ENCODE data around the gene ADD3.

- no peak for TF ChIP-seq CTCF (IDR thresholded peaks at IDR 0.05)
- TF ChIP-seq, protein P1, sequence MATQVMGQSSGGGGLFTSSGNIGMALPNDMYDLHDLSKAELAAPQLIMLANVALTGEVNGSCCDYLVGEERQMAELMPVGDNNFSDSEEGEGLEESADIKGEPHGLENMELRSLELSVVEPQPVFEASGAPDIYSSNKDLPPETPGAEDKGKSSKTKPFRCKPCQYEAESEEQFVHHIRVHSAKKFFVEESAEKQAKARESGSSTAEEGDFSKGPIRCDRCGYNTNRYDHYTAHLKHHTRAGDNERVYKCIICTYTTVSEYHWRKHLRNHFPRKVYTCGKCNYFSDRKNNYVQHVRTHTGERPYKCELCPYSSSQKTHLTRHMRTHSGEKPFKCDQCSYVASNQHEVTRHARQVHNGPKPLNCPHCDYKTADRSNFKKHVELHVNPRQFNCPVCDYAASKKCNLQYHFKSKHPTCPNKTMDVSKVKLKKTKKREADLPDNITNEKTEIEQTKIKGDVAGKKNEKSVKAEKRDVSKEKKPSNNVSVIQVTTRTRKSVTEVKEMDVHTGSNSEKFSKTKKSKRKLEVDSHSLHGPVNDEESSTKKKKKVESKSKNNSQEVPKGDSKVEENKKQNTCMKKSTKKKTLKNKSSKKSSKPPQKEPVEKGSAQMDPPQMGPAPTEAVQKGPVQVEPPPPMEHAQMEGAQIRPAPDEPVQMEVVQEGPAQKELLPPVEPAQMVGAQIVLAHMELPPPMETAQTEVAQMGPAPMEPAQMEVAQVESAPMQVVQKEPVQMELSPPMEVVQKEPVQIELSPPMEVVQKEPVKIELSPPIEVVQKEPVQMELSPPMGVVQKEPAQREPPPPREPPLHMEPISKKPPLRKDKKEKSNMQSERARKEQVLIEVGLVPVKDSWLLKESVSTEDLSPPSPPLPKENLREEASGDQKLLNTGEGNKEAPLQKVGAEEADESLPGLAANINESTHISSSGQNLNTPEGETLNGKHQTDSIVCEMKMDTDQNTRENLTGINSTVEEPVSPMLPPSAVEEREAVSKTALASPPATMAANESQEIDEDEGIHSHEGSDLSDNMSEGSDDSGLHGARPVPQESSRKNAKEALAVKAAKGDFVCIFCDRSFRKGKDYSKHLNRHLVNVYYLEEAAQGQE (IDR thresholded peaks at IDR 0.05; ENCODE audit: insufficient read depth in 1 of 2, low read depth in 2 of 2, low read length in 1 of 2) = no peak
These were observed 10.6 kb upstream of the ADD3 start for GRCh38 chr10:109997233-109997632.

Data from Panc1 (cell line).